ENCODE data around the gene SEC14L1.

Gene SEC14L1

DNA sequence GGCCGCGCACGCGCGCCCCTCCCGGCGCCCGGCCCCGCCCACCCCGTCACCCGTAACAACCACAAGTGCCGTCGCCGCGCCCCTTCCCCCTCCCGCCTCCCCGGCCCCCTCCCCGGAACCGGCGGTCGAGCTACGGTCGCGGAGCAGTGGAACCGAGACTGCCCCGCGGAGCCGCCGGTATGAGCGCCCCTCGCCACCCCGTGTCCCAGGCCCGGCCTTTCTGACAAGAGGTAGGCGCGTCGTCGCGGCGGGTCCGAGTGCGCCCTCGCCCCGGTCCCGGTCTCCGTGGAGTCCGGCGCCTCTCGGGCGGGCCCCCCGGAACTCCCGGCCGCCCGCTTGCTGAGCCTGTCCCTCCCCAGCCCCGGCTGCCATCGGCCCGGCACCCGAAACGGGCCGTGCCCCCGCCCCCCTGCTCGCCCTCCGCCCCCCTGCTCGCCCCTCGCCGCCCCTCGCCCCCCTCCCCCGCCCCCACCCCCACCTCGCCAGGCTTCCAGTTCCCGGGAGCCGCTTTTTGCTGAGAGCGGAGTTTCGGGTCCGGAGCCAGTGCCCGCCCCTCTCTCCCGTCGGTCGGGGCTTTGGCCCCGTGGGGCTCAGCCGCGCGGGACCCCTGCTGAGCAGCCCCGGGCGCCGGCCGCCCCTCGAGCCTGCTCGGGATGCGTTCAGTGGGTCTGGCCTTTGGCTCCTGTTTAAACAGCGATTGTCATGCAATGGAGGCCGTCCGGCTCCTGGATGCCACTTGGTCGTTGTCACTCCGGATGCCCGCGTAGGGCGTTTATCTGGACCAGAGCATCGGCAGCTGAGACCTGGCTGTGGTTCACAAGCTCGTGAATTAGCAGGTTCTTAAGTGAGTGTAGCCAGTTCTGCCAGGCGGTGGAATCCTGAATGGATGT, at the start of gene SEC14L1:
TSS of gene SEC14L1 (plus strand) at position 92 of the 890 bp plus-strand sequence. CDS start 2,628 bp downstream, outside the sequence.
- TF ChIP-seq, protein P1, sequence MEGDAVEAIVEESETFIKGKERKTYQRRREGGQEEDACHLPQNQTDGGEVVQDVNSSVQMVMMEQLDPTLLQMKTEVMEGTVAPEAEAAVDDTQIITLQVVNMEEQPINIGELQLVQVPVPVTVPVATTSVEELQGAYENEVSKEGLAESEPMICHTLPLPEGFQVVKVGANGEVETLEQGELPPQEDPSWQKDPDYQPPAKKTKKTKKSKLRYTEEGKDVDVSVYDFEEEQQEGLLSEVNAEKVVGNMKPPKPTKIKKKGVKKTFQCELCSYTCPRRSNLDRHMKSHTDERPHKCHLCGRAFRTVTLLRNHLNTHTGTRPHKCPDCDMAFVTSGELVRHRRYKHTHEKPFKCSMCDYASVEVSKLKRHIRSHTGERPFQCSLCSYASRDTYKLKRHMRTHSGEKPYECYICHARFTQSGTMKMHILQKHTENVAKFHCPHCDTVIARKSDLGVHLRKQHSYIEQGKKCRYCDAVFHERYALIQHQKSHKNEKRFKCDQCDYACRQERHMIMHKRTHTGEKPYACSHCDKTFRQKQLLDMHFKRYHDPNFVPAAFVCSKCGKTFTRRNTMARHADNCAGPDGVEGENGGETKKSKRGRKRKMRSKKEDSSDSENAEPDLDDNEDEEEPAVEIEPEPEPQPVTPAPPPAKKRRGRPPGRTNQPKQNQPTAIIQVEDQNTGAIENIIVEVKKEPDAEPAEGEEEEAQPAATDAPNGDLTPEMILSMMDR (IDR thresholded peaks at IDR 0.05; ENCODE audit: control extremely low read depth, extremely low read depth, low read depth, missing control alignments) = no peak
- no peak for DNase-seq (ENCODE audit: extremely low spot score)
- ChIA-PET CTCF (interaction anchor here (0.7 to 1.8 kb wide), 13 partner anchors 10 to 353 kb away, joined by 3 to 5 read pairs (median 3); no protein-coding TSS in a partner anchor), POLR2A (interaction anchor here (0.7 to 1.6 kb wide), 2 partner anchors 34 to 50 kb away, joined by 4 to 8 read pairs; no protein-coding TSS in a partner anchor)

DNA sequence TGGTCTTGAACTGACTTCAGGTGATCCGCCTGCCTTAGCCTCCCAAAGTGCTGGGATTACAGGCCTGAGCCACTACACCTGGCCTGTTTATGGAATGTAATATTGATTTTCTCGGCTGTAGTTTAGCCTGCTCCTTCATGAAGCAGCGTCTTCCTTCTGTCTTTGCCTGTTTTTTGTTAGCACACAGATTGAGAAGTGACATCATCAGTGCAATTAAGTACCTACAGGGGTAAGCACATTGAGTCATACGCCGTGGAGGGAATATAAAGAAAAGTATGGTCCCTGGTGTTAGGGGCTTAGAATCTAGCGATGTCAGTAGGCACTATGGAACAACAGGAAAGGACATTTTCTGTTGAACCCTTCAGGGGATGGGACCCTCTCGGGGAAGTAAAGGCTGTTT, 48.7 kb upstream of the SEC14L1 start:
- ChIA-PET CTCF (interaction anchor here (1.3 kb wide), 1 partner anchor 36 kb away, joined by 4 read pairs; no protein-coding TSS in a partner anchor), POLR2A (interaction anchor here (0.7 kb wide), 2 partner anchors 28 to 221 kb away, joined by 3 to 5 read pairs; no protein-coding TSS in a partner anchor)
- no peak for DNase-seq (ENCODE audit: extremely low spot score)
- TF ChIP-seq, protein P1 (IDR thresholded peaks at IDR 0.05; ENCODE audit: control extremely low read depth, extremely low read depth, low read depth, missing control alignments) = no peak

DNA sequence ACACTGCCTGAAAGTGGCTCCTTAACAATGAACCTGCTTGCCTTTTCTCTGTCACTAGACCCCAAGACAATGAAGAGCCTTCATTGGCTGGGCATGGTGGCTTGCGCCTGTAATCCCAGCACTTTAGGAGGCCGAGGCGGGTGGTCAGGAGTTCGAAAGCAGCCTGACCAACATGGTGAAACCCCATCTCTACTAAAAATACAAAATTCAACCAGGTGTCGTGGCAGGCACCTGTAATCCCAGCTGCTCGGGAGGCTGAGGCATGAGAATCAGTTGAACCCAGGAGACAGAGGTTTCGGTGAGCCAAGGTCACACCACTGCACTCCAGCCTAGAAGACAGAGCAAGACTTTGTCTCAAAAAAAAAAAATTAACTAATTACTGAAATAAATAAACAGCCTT, 45.3 kb upstream of the SEC14L1 start:
- no peak for DNase-seq (ENCODE audit: extremely low spot score)
- ChIA-PET POLR2A (interaction anchor here (0.5 to 0.6 kb wide), 3 partner anchors 8 to 863 kb away, joined by 3 to 5 read pairs (median 3); partner anchors contain the start of genes MFSD11 and TNRC6C), CTCF (no interaction called here)
- TF ChIP-seq, protein P1 (IDR thresholded peaks at IDR 0.05; ENCODE audit: control extremely low read depth, extremely low read depth, low read depth, missing control alignments) = no peak

DNA sequence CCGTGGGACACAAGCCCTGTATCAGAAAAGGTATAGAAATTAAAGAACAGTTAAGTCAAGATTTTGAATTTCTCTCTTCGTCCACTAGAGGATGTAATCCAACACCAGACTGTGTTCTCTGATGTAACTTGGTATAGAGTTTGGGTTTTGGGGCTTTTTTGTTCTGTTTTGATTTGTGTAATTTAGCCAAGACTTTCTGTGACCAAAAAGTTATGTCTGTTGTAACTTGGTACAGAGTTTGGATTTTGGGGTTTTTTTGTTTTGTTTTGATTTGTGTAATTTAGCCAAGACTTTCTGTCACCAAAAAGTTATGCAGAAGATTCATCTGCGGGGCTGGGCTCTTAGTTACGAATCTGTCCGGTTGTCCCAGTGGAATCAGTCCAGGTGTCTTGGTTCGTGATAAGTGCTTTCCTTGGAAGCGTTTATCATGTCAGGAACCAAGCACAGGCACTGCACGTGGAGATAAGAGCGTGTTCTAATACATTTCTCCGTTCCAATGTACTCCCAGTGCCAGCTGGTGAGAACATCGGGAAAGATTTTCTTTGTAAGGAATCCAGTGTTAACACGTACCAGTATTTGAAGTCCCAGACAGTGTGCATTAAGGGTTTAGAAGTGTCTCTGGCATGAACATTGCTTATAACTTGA, 44.1 kb upstream of the SEC14L1 start:
- POLR2A ChIA-PET = no interaction called here
- no peak for DNase-seq (ENCODE audit: extremely low spot score)
- TF ChIP-seq, protein P1 (IDR thresholded peaks at IDR 0.05; ENCODE audit: control extremely low read depth, extremely low read depth, low read depth, missing control alignments) = peak; percentile 49

DNA sequence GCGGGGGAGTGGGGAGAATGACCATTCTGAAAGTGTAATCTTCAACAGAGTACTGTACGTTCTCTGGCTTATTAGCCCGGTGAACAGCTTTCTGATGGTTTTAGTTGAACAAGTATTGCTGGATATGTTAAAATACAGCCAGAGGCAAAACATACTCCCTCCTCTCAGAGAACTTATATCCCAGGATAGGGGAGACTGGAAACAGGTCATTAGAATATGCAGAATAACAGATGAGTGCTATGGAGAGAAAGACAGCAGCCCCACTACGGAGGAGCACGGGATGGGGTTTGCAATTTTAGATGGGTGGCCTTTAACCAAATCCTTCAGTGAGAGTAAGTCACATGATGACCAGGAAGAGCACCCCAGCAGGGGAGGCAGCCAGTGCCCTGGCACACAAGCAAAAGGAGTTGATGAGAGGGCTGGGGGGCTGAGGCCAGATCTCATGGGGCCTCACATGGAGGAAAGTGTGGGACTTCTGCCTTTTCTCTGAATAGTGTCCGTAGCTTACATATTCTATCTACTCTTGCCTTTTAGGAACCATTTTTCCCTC, 43.1 kb upstream of the SEC14L1 start:
- ChIA-PET CTCF (interaction anchor here (1.1 to 2.5 kb wide), 5 partner anchors 9 to 115 kb away, joined by 3 to 8 read pairs (median 4); no protein-coding TSS in a partner anchor), POLR2A (no interaction called here)
- DNase-seq (ENCODE audit: extremely low spot score) = no peak
- TF ChIP-seq, protein P1 (IDR thresholded peaks at IDR 0.05; ENCODE audit: control extremely low read depth, extremely low read depth, low read depth, missing control alignments) = no peak

More for the DNA sequence above, 44.1 kb upstream of the SEC14L1 start:
- CTCF ChIA-PET = interaction anchor here (1.1 to 1.3 kb wide), 2 partner anchors 49 to 116 kb away, joined by 3 to 4 read pairs; no protein-coding TSS in a partner anchor
